Kidney (tissue), 14 donors: ENCODE measurements around the gene ZFP91. TPM values are rescaled to one million over a fixed set of nuclear protein-coding genes. Genes with fewer than 3 reads are reported as not detected.

Source experiments
- DNase-seq, 5 donors: peaks; one replicate each; pipeline ENCODE4 v3.0.0-alpha.2; 2013 to 2020
- FAIRE-seq: peaks from 2 replicates; lab custom pipeline; 2012; peaks lifted over from hg19 to GRCh38; lab: Jason Lieb, UNC
- H3K27ac ChIP-seq, 2 donors: one replicate each; pipeline ENCODE4 v1.7.0; 2013; ENCODE audit warnings: low read depth in 2 of 2, low read length in 2 of 2, inconsistent platforms in 1 of 2
- H3K27me3 ChIP-seq: one replicate; pipeline ENCODE4 v1.7.1; 2013; ENCODE audit warnings: low read length, inconsistent platforms; ENCODE audit not compliant: control insufficient read depth, insufficient read depth
- H3K36me3 ChIP-seq, 3 donors: one replicate each; pipeline versions ENCODE4 v1.7.0 to v1.7.1; 2013; ENCODE audit warnings: low read length in 3 of 3, control low read depth in 1 of 3, inconsistent platforms in 1 of 3; ENCODE audit not compliant: insufficient read depth in 3 of 3, control insufficient read depth in 2 of 3
- H3K4me1 ChIP-seq, 3 donors: one replicate each; pipeline versions ENCODE4 v1.7.0 to v1.7.1; 2013; ENCODE audit warnings: low read length in 3 of 3, inconsistent platforms in 1 of 3, low read depth in 1 of 3; ENCODE audit not compliant: control insufficient read depth in 2 of 3, insufficient read depth in 2 of 3
- H3K4me3 ChIP-seq, 3 donors: one replicate each; pipeline versions ENCODE4 v1.7.0 to v1.8.1; 2013; ENCODE audit warnings: low read length in 3 of 3, control low read depth in 1 of 3, inconsistent platforms in 1 of 3
- H3K9ac ChIP-seq, 3 donors: one replicate each; pipeline versions ENCODE4 v1.7.0 to v1.7.1; 2013; ENCODE audit warnings: low read length in 3 of 3, control low read depth in 1 of 3, inconsistent platforms in 1 of 3
- H3K9me3 ChIP-seq, 3 donors: one replicate each; pipeline versions ENCODE4 v1.7.0 to v1.7.1; 2013; ENCODE audit warnings: low read length in 3 of 3, control low read depth in 1 of 3, inconsistent platforms in 1 of 3; ENCODE audit not compliant: control insufficient read depth in 2 of 3, insufficient read depth in 1 of 3
- intact Hi-C: fragments of 100-400 bp; cut with DNase I; formaldehyde crosslinking; loops from one replicate; pipeline ENCODE4 v1.11.1; 2022
- polyA plus RNA-seq: library from polyadenylated mRNA; stranded (reverse); fragments of 350-450 nt; fragmentation: Illumina TruSeq; extraction: RNeasy Lipid Tissue Mini Kit (QIAGEN cat#74804); gene quantifications from one replicate; pipeline ENCODE4 v1.2.3, GENCODE V29; 2014; ENCODE audit warnings: low read depth, low replicate concordance; ENCODE audit not compliant: insufficient read depth
- total RNA-seq: library from RNA; stranded (reverse); fragmentation: NEBNext Ultra II Directional; extraction: Animal tissue kit (Norgen Biotek cat#: 25700); gene quantifications from one replicate; pipeline ENCODE4 v1.2.1, GENCODE V29; 2021
- TF ChIP-seq, protein P1 (sequence below): IDR thresholded peaks from 3 replicates; pipeline ENCODE4 v1.5.1; 2012; ENCODE audit warnings: mild to moderate bottlenecking, moderate library complexity, borderline replicate concordance; ENCODE audit not compliant: insufficient read depth; ENCODE audit errors: extremely low read depth
- donor health status: control.
- donor health status: control.
- donor health status: control.
- donor health status: control.
- donor health status: control.
- donor health status: DM: yes; HTN: yes; CAD: no.
- donor health status: Normal renal cell carcinoma (clear cell type).

The ZFP91 gene
- total and polyA plus RNA-seq, 2 donors from 2014 or later = 14.9 to 43.7 TPM

DNA sequence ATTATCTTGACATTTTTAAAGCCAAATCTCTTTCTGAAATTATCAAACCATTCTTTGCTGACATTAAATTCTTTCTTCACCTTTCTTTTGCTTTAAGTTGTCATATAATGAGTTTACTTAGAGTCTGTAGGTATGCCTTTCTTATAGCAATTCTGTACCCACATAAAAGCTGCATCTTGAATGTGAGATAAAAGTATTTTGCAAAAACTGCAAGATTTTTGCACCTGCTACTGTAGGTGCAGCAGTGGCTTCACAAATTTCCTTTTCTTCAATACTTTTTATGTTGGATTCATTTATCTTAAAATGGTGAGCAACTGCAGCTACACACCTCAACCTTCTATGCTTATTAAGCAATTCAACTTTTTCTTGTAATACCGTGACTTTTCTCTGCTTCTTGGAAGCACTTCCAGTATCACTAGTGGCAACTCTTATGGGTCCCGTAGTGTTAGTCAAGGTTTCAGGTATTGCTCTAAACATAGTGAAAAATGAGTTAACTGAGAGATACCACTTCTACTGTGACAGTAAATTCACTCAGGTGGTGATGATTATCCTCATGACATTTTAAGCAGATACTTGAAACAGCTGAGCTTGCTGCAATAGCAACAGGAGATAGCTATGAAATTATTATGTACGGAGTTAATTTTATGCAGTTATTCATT is 18.8 kb downstream of the ZFP91 start:
- intact Hi-C loops = no loop called here
- TF ChIP-seq, protein P1, sequence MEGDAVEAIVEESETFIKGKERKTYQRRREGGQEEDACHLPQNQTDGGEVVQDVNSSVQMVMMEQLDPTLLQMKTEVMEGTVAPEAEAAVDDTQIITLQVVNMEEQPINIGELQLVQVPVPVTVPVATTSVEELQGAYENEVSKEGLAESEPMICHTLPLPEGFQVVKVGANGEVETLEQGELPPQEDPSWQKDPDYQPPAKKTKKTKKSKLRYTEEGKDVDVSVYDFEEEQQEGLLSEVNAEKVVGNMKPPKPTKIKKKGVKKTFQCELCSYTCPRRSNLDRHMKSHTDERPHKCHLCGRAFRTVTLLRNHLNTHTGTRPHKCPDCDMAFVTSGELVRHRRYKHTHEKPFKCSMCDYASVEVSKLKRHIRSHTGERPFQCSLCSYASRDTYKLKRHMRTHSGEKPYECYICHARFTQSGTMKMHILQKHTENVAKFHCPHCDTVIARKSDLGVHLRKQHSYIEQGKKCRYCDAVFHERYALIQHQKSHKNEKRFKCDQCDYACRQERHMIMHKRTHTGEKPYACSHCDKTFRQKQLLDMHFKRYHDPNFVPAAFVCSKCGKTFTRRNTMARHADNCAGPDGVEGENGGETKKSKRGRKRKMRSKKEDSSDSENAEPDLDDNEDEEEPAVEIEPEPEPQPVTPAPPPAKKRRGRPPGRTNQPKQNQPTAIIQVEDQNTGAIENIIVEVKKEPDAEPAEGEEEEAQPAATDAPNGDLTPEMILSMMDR = no peak
- no peak overlapping the region for H3K27ac ChIP-seq
- H3K27me3 ChIP-seq = no peaks in the 10 kb centered on the region
- no peak overlapping the region for H3K9ac ChIP-seq
- no peak overlapping the region for H3K4me3 ChIP-seq
- H3K4me1 ChIP-seq = peaks cover 0 to 7% (median 2%) of the 10 kb centered on the region in 3 donors
- no peak for FAIRE-seq
- H3K9me3 ChIP-seq = no peaks in the 10 kb centered on the region
- no peaks in the 10 kb centered on the region for H3K36me3 ChIP-seq
- DNase-seq = no peak

DNA sequence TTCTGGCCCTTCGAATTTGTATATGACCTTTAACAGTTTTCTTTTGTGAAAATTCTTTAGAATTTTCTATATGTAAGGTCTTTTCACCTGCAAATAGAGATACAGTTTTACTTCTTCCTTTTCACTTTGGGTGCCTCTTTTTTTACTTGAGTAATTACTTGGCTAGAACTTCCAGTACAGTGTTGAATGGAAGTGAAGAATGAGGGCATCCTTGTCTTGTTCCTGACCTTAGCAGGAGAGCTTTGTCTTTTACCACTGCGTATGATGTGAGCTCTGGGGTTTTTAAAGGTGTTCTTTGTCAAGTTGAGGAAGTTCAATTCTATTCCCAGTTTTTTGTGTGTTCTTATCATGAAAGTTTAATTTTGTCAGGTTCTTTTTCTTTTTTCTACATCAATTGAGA is 21.6 kb downstream of the ZFP91 start:
- no peak overlapping the region for H3K4me3 ChIP-seq
- FAIRE-seq = no peak
- H3K9ac ChIP-seq = no peak overlapping the region
- no peak overlapping the region for H3K27ac ChIP-seq
- H3K27me3 ChIP-seq = no peaks in the 10 kb centered on the region
- no peak for DNase-seq
- no peaks in the 10 kb centered on the region for H3K4me1 ChIP-seq
- TF ChIP-seq, protein P1 = no peak
- H3K36me3 ChIP-seq = no peaks in the 10 kb centered on the region
- H3K9me3 ChIP-seq = no peaks in the 10 kb centered on the region
- intact Hi-C loops = no loop called here

DNA sequence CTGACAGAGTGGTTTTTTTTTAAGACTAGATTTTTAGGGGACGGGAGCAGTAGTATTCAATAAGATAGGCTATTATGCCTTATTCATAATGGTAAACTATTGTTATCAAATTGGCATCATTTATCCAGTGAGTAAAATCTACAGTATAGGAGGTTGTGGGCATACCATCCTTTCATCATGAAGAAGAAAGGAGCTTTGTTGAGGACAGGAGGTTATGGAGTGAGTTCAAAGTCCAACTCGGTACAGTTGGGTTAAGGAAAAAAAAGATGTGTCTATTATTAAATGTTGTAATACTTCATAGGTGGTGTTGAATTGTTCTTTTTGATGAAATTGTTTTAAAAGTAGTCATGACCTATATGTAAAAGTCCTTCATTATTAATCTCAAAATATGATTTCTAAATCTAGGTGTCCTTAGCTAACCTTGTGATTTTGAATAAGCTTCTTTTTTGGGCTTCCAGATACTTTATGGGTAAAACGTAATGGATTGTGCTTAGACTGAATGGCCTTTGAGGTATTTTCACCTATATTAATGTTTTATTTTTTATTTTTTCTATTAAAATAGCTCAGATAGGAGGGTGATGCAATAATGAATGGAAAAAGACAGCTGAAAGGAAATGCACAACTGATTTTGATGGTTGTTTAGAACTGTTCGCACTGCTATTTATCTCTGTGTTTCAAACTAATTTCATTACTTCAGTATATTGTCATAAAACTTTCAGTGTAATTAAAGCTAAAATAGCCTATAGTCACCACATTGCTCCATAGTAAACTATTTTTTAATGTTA is 28.3 kb downstream of the ZFP91 start:
- intact Hi-C loops = no loop called here
- H3K9me3 ChIP-seq = no peaks in the 10 kb centered on the region
- H3K27me3 ChIP-seq = no peaks in the 10 kb centered on the region
- H3K4me3 ChIP-seq = no peak overlapping the region
- no peak overlapping the region for H3K27ac ChIP-seq
- TF ChIP-seq, protein P1 = no peak
- H3K4me1 ChIP-seq = no peaks in the 10 kb centered on the region
- DNase-seq (no peak), FAIRE-seq (no peak)
- H3K36me3 ChIP-seq = peaks cover 2 to 15% (median 4%) of the 10 kb centered on the region in 3 donors
- H3K9ac ChIP-seq = no peak overlapping the region
